NCI-H1048 (cell line): Measurements from ENCODE around the gene ZBTB7A.

Experiments used
- DNase-seq: peaks from one replicate; lab custom pipeline; 2025; lab: John Stamatoyannopoulos, UW

ZBTB7A gene

GRCh38 chr19:4067396-4068046 lies 822 bp upstream of the ZBTB7A start:
- DNase-seq: no peak

- no peak for DNase-seq
These were observed 508 bp downstream of the ZBTB7A start for GRCh38 chr19:4066176-4066606.

GRCh38 chr19:4065430-4066175 lies 1.1 kb downstream of the ZBTB7A start:
- peak; percentile 87 for DNase-seq

- DNase-seq: no peak
These were observed 2.0 kb downstream of the ZBTB7A start for GRCh38 chr19:4064496-4065260.

GRCh38 chr19:4064149-4064495 lies 2.6 kb downstream of the ZBTB7A start:
- DNase-seq: no peak

- no peak for DNase-seq
These were observed 3.1 kb downstream of the ZBTB7A start for GRCh38 chr19:4063369-4064148.

- DNase-seq: no peak
These were observed 4.0 kb downstream of the ZBTB7A start for GRCh38 chr19:4062419-4063368.

GRCh38 chr19:4061683-4062418 lies 4.8 kb downstream of the ZBTB7A start:
- DNase-seq: no peak

GRCh38 chr19:4061178-4061682 lies 5.5 kb downstream of the ZBTB7A start:
- DNase-seq: no peak

- no peak for DNase-seq
These were observed 6.0 kb downstream of the ZBTB7A start for GRCh38 chr19:4060621-4061177.

- no peak for DNase-seq
These were observed 6.6 kb downstream of the ZBTB7A start for GRCh38 chr19:4059891-4060620.

GRCh38 chr19:4059453-4059871 lies 7.2 kb downstream of the ZBTB7A start:
- DNase-seq: no peak

- no peak for DNase-seq
These were observed 7.8 kb downstream of the ZBTB7A start for GRCh38 chr19:4058693-4059452.

- no peak for DNase-seq
These were observed 8.6 kb downstream of the ZBTB7A start for GRCh38 chr19:4057931-4058692.

GRCh38 chr19:4055209-4055552 lies 11.5 kb downstream of the ZBTB7A start:
- DNase-seq: no peak

GRCh38 chr19:4054441-4055208 lies 12.1 kb downstream of the ZBTB7A start:
- DNase-seq: no peak
